Astrocyte of the spinal cord (primary cell): Measurements from ENCODE around the gene GRIK1.

ENCODE experiments used
- DNase-seq: peaks from one replicate; pipeline ENCODE4 v3.0.0; 2011; ENCODE audit warnings: low read depth, low spot score
- H3K4me3 ChIP-seq: 2 replicates; pipeline ENCODE4 v1.5.1; 2011; ENCODE audit warnings: low read depth, mild to moderate bottlenecking, low read length, moderate library complexity
- CTCF ChIP-seq: IDR thresholded peaks from 2 replicates; pipeline ENCODE4 v1.5.1; 2012; ENCODE audit warnings: low read depth, mild to moderate bottlenecking, low read length, inconsistent platforms
- in situ Hi-C: cut with HindIII; loops from 2 replicates; pipeline ENCODE4 v1.10.0; 2017; ENCODE audit warnings: low sequenced_read_pairs

GRIK1 gene

DNA sequence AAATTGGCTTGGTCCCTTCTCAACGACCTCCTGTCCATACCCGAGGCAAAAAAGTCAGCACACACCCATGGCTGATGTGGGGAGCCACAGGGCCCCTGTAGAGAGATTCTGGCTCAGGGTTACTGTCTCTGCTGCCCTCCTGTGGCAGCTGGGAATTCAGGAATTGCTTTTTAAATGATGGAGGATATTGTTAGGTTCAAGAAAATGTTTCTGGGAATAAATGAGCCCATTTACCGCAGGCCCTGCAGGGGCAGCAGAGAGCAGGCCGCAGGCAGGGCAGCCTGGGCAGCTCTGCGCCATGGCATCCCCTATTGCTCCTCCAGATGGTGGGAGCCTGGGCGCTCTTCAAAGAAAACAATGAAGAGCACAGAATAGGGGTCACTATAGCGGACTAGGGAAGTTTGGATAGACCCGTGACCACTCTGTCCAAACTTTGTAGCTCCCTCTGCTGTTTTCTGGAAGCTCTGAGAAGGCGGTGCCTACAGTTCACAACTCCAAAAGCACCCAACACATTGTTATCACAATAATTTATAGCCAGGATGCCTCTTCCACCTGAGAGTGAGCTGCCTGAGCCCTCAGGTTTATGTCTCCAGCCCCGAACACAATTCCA, 440.0 kb downstream of the GRIK1 start:
- no peak overlapping the region for H3K4me3 ChIP-seq
- DNase-seq: peak; percentile 26
- in situ Hi-C loops: no loop called here
- TF ChIP-seq CTCF: peak; percentile 59

- H3K4me3 ChIP-seq: no peak overlapping the region
- in situ Hi-C loops: no loop called here
- TF ChIP-seq CTCF: no peak
- no peak for DNase-seq
Observed at GRCh38 chr21:29499229-29499628, 440.6 kb downstream of the GRIK1 start.

DNA sequence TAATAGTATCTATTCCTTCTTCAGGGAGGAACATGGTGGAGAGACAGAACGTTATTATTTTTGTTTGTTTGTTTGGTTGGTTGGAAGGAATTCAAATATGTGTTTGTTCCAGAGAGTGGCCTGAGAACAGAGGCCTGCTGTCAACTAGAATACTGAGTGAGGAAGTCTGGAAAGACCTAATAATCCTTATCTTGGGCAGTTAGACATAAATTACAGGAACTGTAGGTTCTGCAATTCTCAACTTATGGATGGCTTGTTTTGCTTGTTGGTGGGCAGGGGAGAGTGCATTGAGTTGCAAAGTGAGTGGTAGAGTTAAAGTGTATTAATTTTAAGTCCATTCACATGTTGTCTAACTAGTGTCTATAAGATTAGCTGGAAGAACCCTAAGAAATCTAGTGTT, 443.5 kb downstream of the GRIK1 start:
- in situ Hi-C loops: no loop called here
- DNase-seq: no peak
- no peak overlapping the region for H3K4me3 ChIP-seq
- no peak for TF ChIP-seq CTCF

- DNase-seq: peak; percentile 54
- no peak overlapping the region for H3K4me3 ChIP-seq
- in situ Hi-C loops: no loop called here
- no peak for TF ChIP-seq CTCF
Observed at GRCh38 chr21:29490016-29490415, 449.8 kb downstream of the GRIK1 start.

- TF ChIP-seq CTCF: no peak
- H3K4me3 ChIP-seq: no peak overlapping the region
- in situ Hi-C loops: no loop called here
- DNase-seq: no peak
Observed at GRCh38 chr21:29487154-29487553, 452.6 kb downstream of the GRIK1 start.
